Osteoblast (primary cell): ENCODE data around the gene YBX2. TPM values are rescaled to one million over a fixed set of nuclear protein-coding genes. Genes with fewer than 3 reads are reported as not detected.
A peak's percentile ranks its signal among the peaks of the same experiment; 100 is the strongest.

Source experiments
- DNase-seq: peaks from one replicate; pipeline ENCODE4 v3.0.0; 2011; ENCODE audit warnings: low spot score, mixed read lengths; ENCODE audit not compliant: insufficient read length; ENCODE audit errors: missing footprints
- H2AFZ ChIP-seq: 2 replicates; pipeline ENCODE4 v1.6.0; 2011; ENCODE audit warnings: mild to moderate bottlenecking, low read length
- H3K27ac ChIP-seq: 2 replicates; pipeline ENCODE4 v1.5.1; 2011; ENCODE audit warnings: mild to moderate bottlenecking, low read depth, low read length, moderate library complexity
- H3K27me3 ChIP-seq: 2 replicates; pipeline ENCODE4 v1.6.0; 2012; ENCODE audit warnings: mild to moderate bottlenecking, control low read depth, inconsistent platforms, low read length, moderate library complexity; ENCODE audit not compliant: insufficient read depth
- H3K36me3 ChIP-seq: 2 replicates; pipeline ENCODE4 v1.5.1; 2011; ENCODE audit warnings: mild to moderate bottlenecking, low read length, control low read depth, moderate library complexity; ENCODE audit not compliant: insufficient read depth
- H3K4me1 ChIP-seq: 2 replicates; pipeline ENCODE4 v1.5.1; 2011; ENCODE audit warnings: mild to moderate bottlenecking, low read length, control low read depth, moderate library complexity; ENCODE audit not compliant: insufficient read depth
- H3K4me2 ChIP-seq: 2 replicates; pipeline ENCODE4 v1.6.0; 2011; ENCODE audit warnings: mild to moderate bottlenecking, low read length; ENCODE audit not compliant: insufficient read depth
- H3K4me3 ChIP-seq: fragments of 200-600 bp; sonication (generic); 3 replicates; pipeline ENCODE4 v1.5.1; 2012; ENCODE audit warnings: mild to moderate bottlenecking, low read length, inconsistent platforms; ENCODE audit not compliant: insufficient read depth
- H3K79me2 ChIP-seq: 2 replicates; pipeline ENCODE4 v1.6.0; 2012; ENCODE audit warnings: mild to moderate bottlenecking, low read length, control low read depth, inconsistent platforms; ENCODE audit not compliant: insufficient read depth
- H3K9me3 ChIP-seq: 2 replicates; pipeline ENCODE4 v1.5.1; 2011; ENCODE audit warnings: low read depth, low read length, control low read depth
- H4K20me1 ChIP-seq: 2 replicates; pipeline ENCODE4 v1.6.0; 2012; ENCODE audit warnings: mild to moderate bottlenecking, low read length, control low read depth; ENCODE audit not compliant: insufficient read depth
- CTCF ChIP-seq: IDR thresholded peaks from 2 replicates; pipeline ENCODE4 v1.5.1; 2011; ENCODE audit warnings: mild to moderate bottlenecking, low read depth, low read length, moderate library complexity; ENCODE audit errors: extremely low read depth
- total RNA-seq: library from RNA; depleted of rRNA; stranded (reverse); fragments of >200 nt; gene quantifications from 2 replicates; pipeline ENCODE4 v1.2.3, GENCODE V29; 2012

YBX2 gene
- total RNA-seq, 1 donor, result not detected

GRCh38 chr17:7258731-7259554 is 35.5 kb downstream of the YBX2 start:
- Histone ChIP-seq H3K79me2 (peaks cover 5% of the 10 kb centered on the region), H3K36me3 (peaks cover 41% of the 10 kb centered on the region), H4K20me1 (no peaks in the 10 kb centered on the region), H3K4me3 (no peak overlapping the region), H3K4me1 (peaks cover 16% of the 10 kb centered on the region), H3K27ac (no peak overlapping the region), H2AFZ (no peak overlapping the region), H3K4me2 (no peak overlapping the region), H3K27me3 (peaks cover 15% of the 10 kb centered on the region), H3K9me3 (no peaks in the 10 kb centered on the region)
- no peak for TF ChIP-seq CTCF
- peak; percentile 90 for DNase-seq

DNA sequence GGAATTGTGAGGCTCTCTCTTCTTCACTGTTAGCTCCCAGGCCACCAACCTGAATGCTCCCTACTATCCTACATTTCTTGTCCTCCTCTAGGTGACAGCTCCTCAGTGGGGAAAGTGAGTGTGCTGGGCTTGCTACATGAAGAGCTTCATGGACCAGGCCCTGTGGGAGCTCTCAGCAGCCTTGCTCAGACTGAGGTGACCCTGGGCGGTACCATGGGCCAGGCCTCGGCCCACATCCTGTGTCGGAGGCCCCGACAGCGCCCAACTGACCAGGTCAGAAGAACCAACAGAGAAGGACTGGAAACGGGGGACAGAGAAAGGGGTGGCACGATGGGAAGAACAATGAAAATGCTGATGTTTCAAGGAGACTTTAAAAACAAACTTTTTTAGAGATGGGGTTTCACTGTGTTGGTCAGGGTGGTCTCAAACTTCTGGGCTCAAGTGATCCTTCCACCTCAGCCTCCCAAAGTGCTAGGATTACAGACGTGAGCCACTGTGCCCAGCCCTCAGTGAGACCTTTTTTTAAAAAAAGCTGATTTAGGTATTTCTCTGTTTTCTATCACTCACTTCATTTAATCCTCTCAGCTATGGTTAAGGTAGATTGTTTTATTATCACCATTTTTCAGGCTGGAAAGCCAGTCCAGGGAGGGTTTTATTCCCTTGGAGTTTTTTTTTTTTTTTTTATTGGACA is 37.5 kb downstream of the YBX2 start:
- Histone ChIP-seq H3K4me2 (no peak overlapping the region), H3K79me2 (peaks cover 16% of the 10 kb centered on the region), H3K9me3 (no peaks in the 10 kb centered on the region), H3K4me3 (no peak overlapping the region), H3K36me3 (peaks cover 41% of the 10 kb centered on the region), H2AFZ (no peak overlapping the region), H3K4me1 (peaks cover 16% of the 10 kb centered on the region), H3K27ac (no peak overlapping the region), H4K20me1 (no peaks in the 10 kb centered on the region), H3K27me3 (peaks cover 5% of the 10 kb centered on the region)
- no peak for DNase-seq
- no peak for TF ChIP-seq CTCF

DNA sequence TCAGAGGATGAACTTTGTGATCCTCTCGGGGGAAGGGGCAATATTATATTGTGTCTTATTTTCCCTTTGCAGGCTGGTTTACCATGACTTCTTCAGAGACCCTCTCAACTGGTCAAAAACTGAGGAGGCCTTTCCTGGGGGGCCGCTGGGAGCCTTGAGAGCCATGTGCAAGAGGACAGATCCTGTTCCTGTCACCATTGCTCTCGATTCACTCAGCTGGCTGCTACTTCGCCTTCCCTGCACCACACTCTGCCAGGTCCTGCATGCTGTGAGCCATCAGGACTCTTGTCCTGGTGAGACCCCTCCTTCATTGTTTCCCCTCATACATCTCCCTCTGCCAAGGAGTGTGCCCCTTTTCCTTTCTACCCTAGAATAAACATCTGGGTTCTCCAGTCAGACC is 39.9 kb downstream of the YBX2 start:
- H3K27ac ChIP-seq, result no peak overlapping the region
- no peaks in the 10 kb centered on the region for H4K20me1 ChIP-seq
- peaks cover 40% of the 10 kb centered on the region for H3K36me3 ChIP-seq
- TF ChIP-seq CTCF, result no peak
- no peak overlapping the region for H2AFZ ChIP-seq
- H3K4me2 ChIP-seq, result no peak overlapping the region
- H3K4me1 ChIP-seq, result peaks cover 24% of the 10 kb centered on the region
- no peaks in the 10 kb centered on the region for H3K27me3 ChIP-seq
- H3K4me3 ChIP-seq, result no peak overlapping the region
- DNase-seq, result no peak
- H3K9me3 ChIP-seq, result no peaks in the 10 kb centered on the region
- H3K79me2 ChIP-seq, result peaks cover 35% of the 10 kb centered on the region

GRCh38 chr17:7253082-7253481 is 41.4 kb downstream of the YBX2 start:
- Histone ChIP-seq H3K4me2 (peak overlapping the region; percentile 97), H3K27me3 (no peaks in the 10 kb centered on the region), H3K79me2 (peaks cover 49% of the 10 kb centered on the region), H4K20me1 (peaks cover 3% of the 10 kb centered on the region), H3K9me3 (no peaks in the 10 kb centered on the region), H3K36me3 (peaks cover 29% of the 10 kb centered on the region), H2AFZ (peak overlapping the region; percentile 80), H3K4me3 (peak overlapping the region; percentile 78), H3K27ac (peak overlapping the region; percentile 99), H3K4me1 (peaks cover 17% of the 10 kb centered on the region)
- no peak for TF ChIP-seq CTCF
- no peak for DNase-seq
